Trophoblast cell (in vitro differentiated cells and primary cell): ENCODE results near the gene ZNF273.
A peak's percentile ranks its signal among the peaks of the same experiment; 100 is the strongest.
"Not testable (repeated sequence)": the region's sequence is repeated elsewhere in the genome, so short reads cannot be mapped to it uniquely, and the experiment has no call there.

Experiments
- DNase-seq, 2 donors: peaks; one replicate each; pipeline ENCODE4 v3.0.0-alpha.2; 2016
- H2AFZ ChIP-seq: 2 replicates; pipeline ENCODE4 v1.6.1; 2013; ENCODE audit warnings: low read length, moderate library complexity, mild to moderate bottlenecking; ENCODE audit not compliant: insufficient read depth, poor library complexity
- H2AK5ac ChIP-seq: 2 replicates; pipeline ENCODE4 v1.6.1; 2013; ENCODE audit warnings: mild to moderate bottlenecking, low read length
- H2BK120ac ChIP-seq: 2 replicates; pipeline ENCODE4 v1.6.1; 2013; ENCODE audit warnings: low read length, mild to moderate bottlenecking, moderate library complexity; ENCODE audit not compliant: insufficient read depth, poor library complexity
- H2BK12ac ChIP-seq: 2 replicates; pipeline ENCODE4 v1.6.1; 2013; ENCODE audit warnings: mild to moderate bottlenecking, low read length, moderate library complexity
- H2BK5ac ChIP-seq: 2 replicates; pipeline ENCODE4 v1.6.1; 2013; ENCODE audit warnings: low read length, low read depth, moderate library complexity, mild to moderate bottlenecking; ENCODE audit not compliant: poor library complexity
- H3K14ac ChIP-seq: 2 replicates; pipeline ENCODE4 v1.6.1; 2013; ENCODE audit warnings: mild to moderate bottlenecking, low read length
- H3K18ac ChIP-seq: 2 replicates; pipeline ENCODE4 v1.6.1; 2013; ENCODE audit warnings: mild to moderate bottlenecking, low read length
- H3K23ac ChIP-seq: 2 replicates; pipeline ENCODE4 v1.6.1; 2013; ENCODE audit warnings: low read length
- H3K27ac ChIP-seq: 2 replicates; pipeline ENCODE4 v1.5.1; 2013; ENCODE audit warnings: low read depth, mild to moderate bottlenecking, inconsistent platforms, low read length, moderate library complexity
- H3K27me3 ChIP-seq: 2 replicates; pipeline ENCODE4 v1.6.1; 2013; ENCODE audit warnings: inconsistent platforms, mild to moderate bottlenecking, low read length, moderate library complexity; ENCODE audit not compliant: insufficient read depth
- H3K36me3 ChIP-seq, 2 experiments: 1 replicate in 1 of 2; 2 replicates in 1 of 2; pipeline ENCODE4 v1.6.1; 2013; ENCODE audit warnings: low read length in 2 of 2, mild to moderate bottlenecking in 2 of 2, moderate library complexity in 1 of 2; ENCODE audit not compliant: insufficient read depth in 2 of 2, control insufficient read depth in 1 of 2
- H3K4ac ChIP-seq: 2 replicates; pipeline ENCODE4 v1.6.1; 2013; ENCODE audit warnings: low read depth, mild to moderate bottlenecking, low read length, moderate library complexity
- H3K4me1 ChIP-seq, 2 experiments: 1 replicate in 1 of 2; 2 replicates in 1 of 2; pipeline ENCODE4 v1.6.1; 2013; ENCODE audit warnings: low read length in 2 of 2, mild to moderate bottlenecking in 2 of 2, moderate library complexity in 1 of 2; ENCODE audit not compliant: insufficient read depth in 2 of 2, control insufficient read depth in 1 of 2
- H3K4me2 ChIP-seq: 2 replicates; pipeline ENCODE4 v1.6.1; 2013; ENCODE audit warnings: inconsistent platforms, mild to moderate bottlenecking, low read length, moderate library complexity
- H3K4me3 ChIP-seq: 2 replicates; pipeline ENCODE4 v1.5.1; 2013; ENCODE audit warnings: mild to moderate bottlenecking, low read depth, low read length, inconsistent platforms
- H3K79me1 ChIP-seq: one replicate; pipeline ENCODE4 v1.6.1; 2013; ENCODE audit warnings: low read length
- H3K79me2 ChIP-seq: 2 replicates; pipeline ENCODE4 v1.6.1; 2013; ENCODE audit warnings: low read length, mild to moderate bottlenecking; ENCODE audit not compliant: control insufficient read depth, insufficient read depth, poor library complexity
- H3K9ac ChIP-seq: 2 replicates; pipeline ENCODE4 v1.6.1; 2013; ENCODE audit warnings: mild to moderate bottlenecking, low read length
- H3K9me3 ChIP-seq: 2 replicates; pipeline ENCODE4 v1.6.1; 2013; ENCODE audit warnings: low read depth, mild to moderate bottlenecking, control low read depth, inconsistent platforms, low read length; ENCODE audit not compliant: insufficient read depth
- H4K12ac ChIP-seq: 2 replicates; pipeline ENCODE4 v1.6.1; 2013; ENCODE audit warnings: low read depth, mild to moderate bottlenecking, low read length, moderate library complexity
- H4K8ac ChIP-seq: 2 replicates; pipeline ENCODE4 v1.6.1; 2013; ENCODE audit warnings: low read depth, mild to moderate bottlenecking, low read length, moderate library complexity
- H4K91ac ChIP-seq: one replicate; pipeline ENCODE4 v1.6.1; 2013; ENCODE audit warnings: low read depth, mild to moderate bottlenecking, low read length, moderate library complexity
- WGBS: extraction: QIAGEN DNeasy Blood & Tissue Kit; methylation state at CpG from one replicate; pipeline ENCODE4 v1.1.7; 2013; ENCODE audit warnings: missing lambda C conversion rate; ENCODE audit not compliant: insufficient read length, insufficient coverage; ENCODE audit errors: extremely low coverage; 5-methylcytosine and 5-hydroxymethylcytosine counted together

ZNF273 gene

DNA sequence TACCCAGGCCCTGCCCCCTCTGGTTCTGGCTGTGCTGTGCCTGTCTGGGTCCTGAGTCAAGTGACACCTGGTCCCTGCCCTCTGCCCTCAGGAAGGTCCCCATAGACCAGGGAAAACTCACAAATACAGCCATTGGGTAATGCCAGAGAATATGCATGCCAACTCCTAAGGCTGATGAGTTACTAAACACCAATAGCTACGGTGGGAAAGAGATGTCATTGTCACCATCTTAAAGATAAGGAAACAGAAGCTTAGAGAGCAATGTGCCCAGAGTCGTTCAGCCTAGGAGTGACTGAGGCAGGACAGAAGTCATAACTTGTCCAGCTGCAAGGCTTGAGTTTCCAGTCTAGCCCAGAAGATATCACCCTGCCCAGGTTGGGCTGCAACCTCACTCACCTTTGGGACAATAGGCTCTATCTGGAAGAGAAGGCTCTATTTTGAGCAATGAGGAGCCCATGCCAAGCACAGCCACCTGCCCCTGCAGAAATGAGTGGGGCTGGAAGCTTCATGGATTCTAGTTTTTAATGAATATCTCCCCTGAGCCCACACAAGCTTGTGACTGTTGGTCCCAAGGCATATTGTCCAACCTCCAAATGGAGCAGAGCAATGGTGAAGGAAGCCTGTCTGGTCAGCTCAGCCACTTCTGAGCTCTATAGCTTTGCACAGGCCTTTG, 42.6 kb downstream of the ZNF273 start:
- Histone ChIP-seq H4K12ac (no peak overlapping the region), H3K9me3 (peaks cover 3% of the 10 kb centered on the region), H2AK5ac (no peak overlapping the region), H3K79me1 (peaks cover 13% of the 10 kb centered on the region), H3K14ac (no peak overlapping the region), H3K4me3 (no peak overlapping the region), H3K18ac (no peak overlapping the region), H4K8ac (no peak overlapping the region), H2AFZ (no peak overlapping the region), H3K4me1 (peaks cover 30 to 31% of the 10 kb centered on the region in 2 experiments), H2BK12ac (no peak overlapping the region), H2BK120ac (no peak overlapping the region), H4K91ac (peak overlapping the region; percentile 45), H3K23ac (no peak overlapping the region), H3K4ac (no peak overlapping the region), H3K4me2 (peak overlapping the region; percentile 11), H3K36me3 (peaks cover 0 to 3% of the 10 kb centered on the region in 2 experiments), H3K27me3 (no peaks in the 10 kb centered on the region), H3K79me2 (peaks cover 2% of the 10 kb centered on the region), H3K27ac (no peak overlapping the region), H3K9ac (no peak overlapping the region), H2BK5ac (no peak overlapping the region)
- DNase-seq: peak in 1 of 2 donors; percentile 13
- WGBS: no CpG with 5 or more reads among the region's 2 CpGs

DNA sequence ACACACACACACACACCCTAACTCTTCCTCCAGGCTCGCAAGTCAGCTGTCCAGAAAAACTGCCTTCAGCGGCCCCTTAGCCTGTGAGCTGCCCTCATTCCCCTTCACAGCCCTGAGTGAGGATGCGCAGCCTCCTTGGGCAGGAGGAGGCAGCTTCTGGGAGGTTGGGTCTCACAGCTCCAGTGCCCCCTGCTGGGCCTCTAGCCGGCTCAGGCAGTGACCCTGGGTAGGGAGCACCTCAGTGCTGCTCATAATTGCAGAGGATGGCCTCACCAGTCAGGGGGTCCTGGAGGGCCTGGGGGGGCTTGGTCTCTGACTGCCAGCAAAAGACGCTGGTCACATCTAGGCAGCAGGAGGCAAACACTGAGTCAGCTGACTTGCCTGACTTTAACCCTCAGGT, 43.7 kb downstream of the ZNF273 start:
- H3K9me3 ChIP-seq: peaks cover 3% of the 10 kb centered on the region
- no peak overlapping the region for H2BK120ac ChIP-seq
- H3K14ac ChIP-seq: no peak overlapping the region
- H3K4me1 ChIP-seq: peaks cover 30 to 31% of the 10 kb centered on the region in 2 experiments
- no peak overlapping the region for H2AK5ac ChIP-seq
- no peak overlapping the region for H4K8ac ChIP-seq
- H3K4me2 ChIP-seq: peak overlapping the region; percentile 70
- peak overlapping the region; percentile 84 for H4K91ac ChIP-seq
- no peak overlapping the region for H3K9ac ChIP-seq
- no peak overlapping the region for H2AFZ ChIP-seq
- H3K4me3 ChIP-seq: no peak overlapping the region
- peaks cover 13% of the 10 kb centered on the region for H3K79me1 ChIP-seq
- WGBS: no CpG with 5 or more reads among the region's 5 CpGs
- H2BK12ac ChIP-seq: no peak overlapping the region
- no peak overlapping the region for H2BK5ac ChIP-seq
- no peak overlapping the region for H3K23ac ChIP-seq
- H3K36me3 ChIP-seq: peaks cover 0 to 4% of the 10 kb centered on the region in 2 experiments
- H4K12ac ChIP-seq: no peak overlapping the region
- no peaks in the 10 kb centered on the region for H3K27me3 ChIP-seq
- no peak overlapping the region for H3K27ac ChIP-seq
- H3K4ac ChIP-seq: no peak overlapping the region
- no peak for DNase-seq
- H3K18ac ChIP-seq: no peak overlapping the region
- peaks cover 2% of the 10 kb centered on the region for H3K79me2 ChIP-seq

DNA sequence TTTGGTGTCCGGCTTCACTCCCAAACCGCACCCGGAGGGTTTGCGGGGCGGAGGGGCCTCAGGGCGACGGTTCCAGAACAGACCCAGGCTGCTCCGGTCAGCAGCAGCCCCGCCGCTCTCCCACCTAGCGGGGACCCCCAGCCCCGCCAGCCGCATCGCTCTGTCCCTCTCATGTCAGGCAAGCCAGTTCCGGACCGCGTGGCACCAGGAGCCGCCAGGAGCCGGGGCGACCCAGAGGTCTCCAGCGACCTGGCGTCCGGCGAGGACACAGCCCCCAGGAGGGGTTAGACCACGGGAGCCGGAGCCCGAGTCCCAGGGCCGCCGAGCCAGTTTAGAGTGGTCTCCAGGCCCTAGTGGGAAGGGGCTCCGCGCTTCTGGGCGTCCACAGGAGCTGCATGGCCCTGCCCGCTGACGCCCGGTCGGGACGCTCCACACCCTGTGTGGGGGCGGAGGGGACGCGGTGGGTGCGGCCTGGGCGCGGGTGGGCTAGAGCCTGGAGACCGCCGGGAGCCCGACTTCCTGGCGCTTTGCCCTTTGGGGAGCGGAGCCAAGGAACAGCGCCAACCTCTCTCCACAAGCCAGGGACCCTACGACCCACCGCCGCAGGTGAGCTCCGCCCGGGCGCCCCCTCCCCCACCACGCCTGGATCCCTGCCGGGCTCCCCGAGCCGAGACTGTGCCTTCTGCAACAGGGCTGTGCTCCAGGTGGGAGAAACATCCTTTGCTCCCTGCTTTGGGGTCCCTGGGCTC, 44.4 kb downstream of the ZNF273 start:
- Histone ChIP-seq H3K9ac (no peak overlapping the region), H2BK12ac (peak overlapping the region; percentile 13), H4K91ac (peak overlapping the region; percentile 84), H3K4me3 (peak overlapping the region; percentile 66), H4K8ac (peak overlapping the region; percentile 25), H2BK5ac (no peak overlapping the region), H3K9me3 (peaks cover 3% of the 10 kb centered on the region), H3K27me3 (no peaks in the 10 kb centered on the region), H3K36me3 (peaks cover 0 to 4% of the 10 kb centered on the region in 2 experiments), H2AFZ (peak overlapping the region; percentile 59), H3K4me1 (peaks cover 30 to 31% of the 10 kb centered on the region in 2 experiments), H2BK120ac (peak overlapping the region; percentile 52), H3K27ac (no peak overlapping the region), H3K4me2 (peak overlapping the region; percentile 70), H3K14ac (peak overlapping the region; percentile 6), H4K12ac (peak overlapping the region; percentile 56), H2AK5ac (no peak overlapping the region), H3K79me2 (peaks cover 2% of the 10 kb centered on the region), H3K23ac (no peak overlapping the region), H3K18ac (peak overlapping the region; percentile 16), H3K4ac (peak overlapping the region; percentile 4), H3K79me1 (peaks cover 13% of the 10 kb centered on the region)
- DNase-seq: no peak
- WGBS: no CpG with 5 or more reads among the region's 59 CpGs

DNA sequence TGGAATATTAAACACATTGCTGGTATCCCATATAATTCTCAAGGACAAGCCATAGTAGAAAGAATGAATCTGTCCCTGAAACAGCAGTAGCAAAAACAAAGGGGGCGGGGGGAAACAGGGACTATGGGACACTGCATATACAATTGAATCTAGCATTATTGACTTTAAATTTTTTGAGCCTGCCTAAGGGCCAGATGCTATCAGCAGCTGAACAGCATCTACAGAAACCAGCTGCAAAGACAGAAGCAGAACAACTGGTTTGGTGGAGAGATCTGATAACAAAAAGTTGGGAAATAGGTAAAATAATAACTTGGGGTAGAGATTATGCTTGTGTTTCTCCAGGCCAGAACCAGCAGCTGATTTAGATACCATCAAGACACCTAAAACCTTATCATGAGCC, 45.7 kb downstream of the ZNF273 start:
- not testable (repeated sequence) for H3K4me2 ChIP-seq, H3K4ac ChIP-seq, H3K14ac ChIP-seq, H2BK5ac ChIP-seq, H3K23ac ChIP-seq, H4K91ac ChIP-seq, H3K18ac ChIP-seq, H3K4me3 ChIP-seq, H2AFZ ChIP-seq, H4K8ac ChIP-seq, H3K36me3 ChIP-seq, H3K27me3 ChIP-seq, H3K9ac ChIP-seq, H3K9me3 ChIP-seq, H3K79me2 ChIP-seq, H2BK12ac ChIP-seq, H4K12ac ChIP-seq, H2BK120ac ChIP-seq, H2AK5ac ChIP-seq
- peak; percentile 46 to 77 for DNase-seq
- Histone ChIP-seq H3K4me1 (peaks cover 30 to 31% of the 10 kb centered on the region in 2 experiments), H3K79me1 (peaks cover 13% of the 10 kb centered on the region), H3K27ac (peak overlapping the region; percentile 64)
- WGBS: no CpG with 5 or more reads among the region's 1 CpG
